ENCODE results near the gene MSMP. TPM values are rescaled to one million over a fixed set of nuclear protein-coding genes. Genes with fewer than 3 reads are reported as not detected.
A peak's percentile ranks its signal among the peaks of the same experiment; 100 is the strongest.

MSMP gene
- total RNA-seq, 1 donor from 2014 or later, result not detected

DNA sequence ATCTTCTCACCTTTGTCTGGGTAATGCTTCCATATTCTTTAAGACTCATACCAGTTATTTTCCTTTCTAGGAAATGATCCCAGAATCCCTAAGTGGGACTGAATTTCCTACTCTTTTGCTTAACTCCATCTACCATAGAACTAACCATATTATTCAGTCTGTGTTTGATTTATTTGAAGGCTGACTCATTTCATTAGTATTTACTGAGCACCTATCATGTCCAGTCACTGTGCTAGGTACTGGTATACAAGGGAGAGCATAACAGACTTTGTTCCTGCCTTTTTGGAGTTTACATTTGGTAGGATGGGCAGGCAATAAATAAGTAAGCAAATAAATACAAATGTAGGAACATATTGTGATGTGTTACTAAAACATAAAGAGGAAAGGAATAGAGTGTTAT lies 41.6 kb upstream of the MSMP start:
- peak; percentile 17 for DNase-seq (ENCODE audit: low read depth)
- no peaks in the 10 kb centered on the region for H3K9me3 Mint-ChIP-seq (ENCODE audit: unreplicated experiment)
- H3K27ac ChIP-seq (ENCODE audit: low read depth, low read length), result no peak overlapping the region

GRCh38 chr9:35793461-35793860 lies 39.4 kb upstream of the MSMP start:
- no peak overlapping the region for H3K9ac ChIP-seq (ENCODE audit: low read length)

More for the DNA sequence above, 41.6 kb upstream of the MSMP start:
- Histone ChIP-seq H3K27me3 (ENCODE audit: insufficient read depth, low read length) (no peaks in the 10 kb centered on the region), H3K4me1 (ENCODE audit: insufficient read depth, low read length) (peaks cover 34% of the 10 kb centered on the region), H3K9ac (ENCODE audit: low read length) (no peak overlapping the region), H3K36me3 (ENCODE audit: insufficient read depth, low read length) (no peaks in the 10 kb centered on the region), H4K20me1 (ENCODE audit: insufficient read depth, low read length) (peaks cover 3% of the 10 kb centered on the region), H3K4me3 (ENCODE audit: insufficient read depth, low read depth, low read length) (no peak overlapping the region), H3K9me3 (ENCODE audit: insufficient read depth, low read depth, low read length) (no peaks in the 10 kb centered on the region), H2AFZ (ENCODE audit: low read depth, low read length) (no peak overlapping the region), H3K4me2 (ENCODE audit: low read length) (peak overlapping the region; percentile 89), H3K79me2 (ENCODE audit: insufficient read depth, low read length) (peaks cover 33% of the 10 kb centered on the region)
- Mint-ChIP-seq H3K27me3 (ENCODE audit: low read depth, unreplicated experiment) (peaks cover under 1% of the 10 kb centered on the region), H3K4me1 (ENCODE audit: low read depth, unreplicated experiment) (peaks cover 37% of the 10 kb centered on the region), H3K4me3 (ENCODE audit: unreplicated experiment) (no peak overlapping the region), H3K36me3 (ENCODE audit: low read depth, unreplicated experiment) (peaks cover 11% of the 10 kb centered on the region), H3K27ac (ENCODE audit: unreplicated experiment) (no peak overlapping the region)
- TF ChIP-seq, protein P1, sequence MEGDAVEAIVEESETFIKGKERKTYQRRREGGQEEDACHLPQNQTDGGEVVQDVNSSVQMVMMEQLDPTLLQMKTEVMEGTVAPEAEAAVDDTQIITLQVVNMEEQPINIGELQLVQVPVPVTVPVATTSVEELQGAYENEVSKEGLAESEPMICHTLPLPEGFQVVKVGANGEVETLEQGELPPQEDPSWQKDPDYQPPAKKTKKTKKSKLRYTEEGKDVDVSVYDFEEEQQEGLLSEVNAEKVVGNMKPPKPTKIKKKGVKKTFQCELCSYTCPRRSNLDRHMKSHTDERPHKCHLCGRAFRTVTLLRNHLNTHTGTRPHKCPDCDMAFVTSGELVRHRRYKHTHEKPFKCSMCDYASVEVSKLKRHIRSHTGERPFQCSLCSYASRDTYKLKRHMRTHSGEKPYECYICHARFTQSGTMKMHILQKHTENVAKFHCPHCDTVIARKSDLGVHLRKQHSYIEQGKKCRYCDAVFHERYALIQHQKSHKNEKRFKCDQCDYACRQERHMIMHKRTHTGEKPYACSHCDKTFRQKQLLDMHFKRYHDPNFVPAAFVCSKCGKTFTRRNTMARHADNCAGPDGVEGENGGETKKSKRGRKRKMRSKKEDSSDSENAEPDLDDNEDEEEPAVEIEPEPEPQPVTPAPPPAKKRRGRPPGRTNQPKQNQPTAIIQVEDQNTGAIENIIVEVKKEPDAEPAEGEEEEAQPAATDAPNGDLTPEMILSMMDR (IDR thresholded peaks at IDR 0.05; ENCODE audit: insufficient read depth, low read depth, low read length), result no peak
- TF ChIP-seq EZH2 (IDR thresholded peaks at IDR 0.05; ENCODE audit: insufficient read depth, low read length), result no peak
- FAIRE-seq, result no peak

GRCh38 chr9:35792826-35793225 lies 38.8 kb upstream of the MSMP start:
- H3K4me1 ChIP-seq (ENCODE audit: insufficient read depth, low read length), result peaks cover 30% of the 10 kb centered on the region
- H3K9me3 ChIP-seq (ENCODE audit: insufficient read depth, low read depth, low read length), result no peaks in the 10 kb centered on the region
- H4K20me1 ChIP-seq (ENCODE audit: insufficient read depth, low read length), result peaks cover 3% of the 10 kb centered on the region
- H3K9me3 Mint-ChIP-seq (ENCODE audit: unreplicated experiment), result no peaks in the 10 kb centered on the region
- H3K36me3 Mint-ChIP-seq (ENCODE audit: low read depth, unreplicated experiment), result peaks cover 1% of the 10 kb centered on the region
- H3K27ac Mint-ChIP-seq (ENCODE audit: unreplicated experiment), result peak overlapping the region; percentile 62
- no peaks in the 10 kb centered on the region for H3K36me3 ChIP-seq (ENCODE audit: insufficient read depth, low read length)
- DNase-seq (ENCODE audit: low read depth), result no peak
- H3K27me3 Mint-ChIP-seq (ENCODE audit: low read depth, unreplicated experiment), result no peaks in the 10 kb centered on the region
- peaks cover 36% of the 10 kb centered on the region for H3K4me1 Mint-ChIP-seq (ENCODE audit: low read depth, unreplicated experiment)
- no peak overlapping the region for H2AFZ ChIP-seq (ENCODE audit: low read depth, low read length)
- no peak for FAIRE-seq
- no peak for TF ChIP-seq EZH2 (IDR thresholded peaks at IDR 0.05; ENCODE audit: insufficient read depth, low read length)
- TF ChIP-seq, protein P1 (IDR thresholded peaks at IDR 0.05; ENCODE audit: insufficient read depth, low read depth, low read length), result no peak
- peak overlapping the region; percentile 89 for H3K4me2 ChIP-seq (ENCODE audit: low read length)
- no peak overlapping the region for H3K9ac ChIP-seq (ENCODE audit: low read length)
- peak overlapping the region; percentile 42 for H3K4me3 Mint-ChIP-seq (ENCODE audit: unreplicated experiment)
- H3K27ac ChIP-seq (ENCODE audit: low read depth, low read length), result no peak overlapping the region
- H3K4me3 ChIP-seq (ENCODE audit: insufficient read depth, low read depth, low read length), result no peak overlapping the region
- H3K27me3 ChIP-seq (ENCODE audit: insufficient read depth, low read length), result peaks cover 2% of the 10 kb centered on the region
- peaks cover 33% of the 10 kb centered on the region for H3K79me2 ChIP-seq (ENCODE audit: insufficient read depth, low read length)

More at GRCh38 chr9:35793461-35793860, 39.4 kb upstream of the MSMP start:
- no peak overlapping the region for H3K27ac ChIP-seq (ENCODE audit: low read depth, low read length)
- no peak for FAIRE-seq
- Mint-ChIP-seq H3K4me3 (ENCODE audit: unreplicated experiment) (peak overlapping the region; percentile 42), H3K27me3 (ENCODE audit: low read depth, unreplicated experiment) (no peaks in the 10 kb centered on the region), H3K27ac (ENCODE audit: unreplicated experiment) (no peak overlapping the region), H3K36me3 (ENCODE audit: low read depth, unreplicated experiment) (peaks cover 1% of the 10 kb centered on the region), H3K9me3 (ENCODE audit: unreplicated experiment) (no peaks in the 10 kb centered on the region), H3K4me1 (ENCODE audit: low read depth, unreplicated experiment) (peaks cover 41% of the 10 kb centered on the region)
- H3K4me2 ChIP-seq (ENCODE audit: low read length), result peak overlapping the region; percentile 89
- H3K4me3 ChIP-seq (ENCODE audit: insufficient read depth, low read depth, low read length), result no peak overlapping the region
- peaks cover 32% of the 10 kb centered on the region for H3K4me1 ChIP-seq (ENCODE audit: insufficient read depth, low read length)
- no peaks in the 10 kb centered on the region for H3K9me3 ChIP-seq (ENCODE audit: insufficient read depth, low read depth, low read length)
- peaks cover 2% of the 10 kb centered on the region for H3K27me3 ChIP-seq (ENCODE audit: insufficient read depth, low read length)
- H3K36me3 ChIP-seq (ENCODE audit: insufficient read depth, low read length), result no peaks in the 10 kb centered on the region
- no peak for DNase-seq (ENCODE audit: low read depth)
- H2AFZ ChIP-seq (ENCODE audit: low read depth, low read length), result no peak overlapping the region
- peaks cover 33% of the 10 kb centered on the region for H3K79me2 ChIP-seq (ENCODE audit: insufficient read depth, low read length)
- peaks cover 3% of the 10 kb centered on the region for H4K20me1 ChIP-seq (ENCODE audit: insufficient read depth, low read length)
- TF ChIP-seq EZH2 (IDR thresholded peaks at IDR 0.05; ENCODE audit: insufficient read depth, low read length), result no peak
- TF ChIP-seq, protein P1 (IDR thresholded peaks at IDR 0.05; ENCODE audit: insufficient read depth, low read depth, low read length), result no peak

All from astrocyte (in vitro differentiated cells and primary cell).